Peyer's patch (tissue), 4 donors: ENCODE results near the gene EN2.

Experiments used
- CTCF ChIP-seq, 6 experiments: fragments of 450-650 bp in 4 of 6; fragments of 200-600 bp in 2 of 6; sonication (generic) in 1 of 6; IDR thresholded peaks; one replicate each; pipeline ENCODE4 v1.5.1; 2017 to 2019; ENCODE audit warnings: antibody characterized with exemption in 6 of 6, mild to moderate bottlenecking in 3 of 6, moderate library complexity in 1 of 6
- POLR2A ChIP-seq, 2 donors: fragments of 450-650 bp; IDR thresholded peaks; one replicate each; pipeline ENCODE4 v1.5.1; 2017; ENCODE audit warnings: antibody characterized with exemption in 2 of 2, mild to moderate bottlenecking in 2 of 2, moderate library complexity in 2 of 2

GRCh38 chr7:155481764-155482163, 23.8 kb downstream of the EN2 start:
- TF ChIP-seq CTCF (IDR thresholded peaks at IDR 0.05), result no peak
- no peak for TF ChIP-seq POLR2A (IDR thresholded peaks at IDR 0.05)
